WI38 (cell line): ENCODE measurements around the gene APOBEC3F.
"Not testable (repeated sequence)": the region's sequence is repeated elsewhere in the genome, so short reads cannot be mapped to it uniquely, and the experiment has no call there.

Source experiments
- H3K4me3 ChIP-seq: 2 replicates; pipeline ENCODE4 v1.5.1; 2011; ENCODE audit warnings: low read depth, mild to moderate bottlenecking, control low read depth, low read length
- CTCF ChIP-seq: IDR thresholded peaks from 2 replicates; pipeline ENCODE4 v1.5.1; 2012; ENCODE audit warnings: low read depth, mild to moderate bottlenecking, control low read depth, low read length

APOBEC3F gene

GRCh38 chr22:39040538-39041296 lies at the start of gene APOBEC3F:
TSS of gene APOBEC3F (plus strand) at chr22:39040864. CDS start at chr22:39040961, 97 bp downstream.
- H3K4me3 ChIP-seq, result peak within 1 kb of the TSS; percentile 71

- not testable (repeated sequence) for H3K4me3 ChIP-seq
These were observed 47.7 kb upstream of the APOBEC3F start for GRCh38 chr22:38992871-38993371.

GRCh38 chr22:38996105-38996504 lies 44.6 kb upstream of the APOBEC3F start:
- TF ChIP-seq CTCF, result no peak
- H3K4me3 ChIP-seq, result no peak overlapping the region

GRCh38 chr22:38997518-38997917 lies 43.1 kb upstream of the APOBEC3F start:
- no peak for TF ChIP-seq CTCF

GRCh38 chr22:39003165-39003638 lies 37.5 kb upstream of the APOBEC3F start:
- H3K4me3 ChIP-seq, result no peak overlapping the region
- TF ChIP-seq CTCF, result peak; percentile 69

More at GRCh38 chr22:38997518-38997917, 43.1 kb upstream of the APOBEC3F start:
- no peak overlapping the region for H3K4me3 ChIP-seq

- no peak for TF ChIP-seq CTCF
- no peak overlapping the region for H3K4me3 ChIP-seq
These were observed 33.5 kb upstream of the APOBEC3F start for GRCh38 chr22:39007177-39007576.

GRCh38 chr22:39008271-39008850 lies 32.3 kb upstream of the APOBEC3F start:
- not testable (repeated sequence) for H3K4me3 ChIP-seq

GRCh38 chr22:39010946-39011345 lies 29.7 kb upstream of the APOBEC3F start:
- H3K4me3 ChIP-seq, result no peak overlapping the region
- no peak for TF ChIP-seq CTCF
